HuH-7 (cell line): ENCODE data around the gene RASL10A.

Source experiments
- DNase-seq: peaks from one replicate; pipeline ENCODE4 v3.0.0; 2011; ENCODE audit warnings: low spot score

RASL10A gene

DNA sequence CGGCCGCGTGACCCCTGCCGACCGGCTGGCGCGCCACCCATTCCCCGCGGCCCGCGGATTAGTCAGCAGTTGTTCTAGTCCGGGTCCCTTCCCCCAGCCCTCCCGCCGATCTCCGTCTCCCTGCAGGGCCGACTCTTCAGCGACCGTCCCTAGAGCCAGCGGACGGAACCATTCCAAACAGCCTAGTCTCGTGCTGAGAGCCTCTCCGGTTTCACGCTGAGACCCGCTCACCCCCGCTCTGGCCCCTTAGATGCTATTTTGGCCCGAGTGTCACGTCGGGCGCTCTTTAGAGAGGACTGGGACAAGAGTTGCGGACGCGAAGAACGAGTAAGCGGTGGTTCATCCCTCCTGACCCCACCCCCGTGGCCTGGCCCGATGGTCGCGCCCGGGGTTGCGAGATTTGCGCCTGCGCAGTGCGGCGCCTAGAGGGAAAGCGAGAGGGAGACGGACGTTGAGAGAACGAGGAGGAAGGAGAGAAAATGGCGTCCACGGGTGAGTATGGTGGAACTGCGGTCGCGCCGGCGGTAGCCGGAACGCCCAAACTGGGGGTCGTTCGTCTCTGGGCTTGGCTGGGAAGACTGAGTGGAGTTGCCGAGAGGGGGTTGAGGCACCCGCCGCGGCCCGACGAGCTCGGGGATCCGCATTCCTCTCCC, 47.5 kb downstream of the RASL10A start, which contains the start of the genes EWSR1 and RHBDD3:
TSS of gene EWSR1 (plus strand) at position 411 of the 653 bp plus-strand sequence. CDS start at position 480, 69 bp downstream.
TSS of gene RHBDD3 (minus strand) at position 124 of the 653 bp plus-strand sequence. CDS start 2,355 bp downstream, outside the sequence.
- peak; percentile 99 for DNase-seq

DNA sequence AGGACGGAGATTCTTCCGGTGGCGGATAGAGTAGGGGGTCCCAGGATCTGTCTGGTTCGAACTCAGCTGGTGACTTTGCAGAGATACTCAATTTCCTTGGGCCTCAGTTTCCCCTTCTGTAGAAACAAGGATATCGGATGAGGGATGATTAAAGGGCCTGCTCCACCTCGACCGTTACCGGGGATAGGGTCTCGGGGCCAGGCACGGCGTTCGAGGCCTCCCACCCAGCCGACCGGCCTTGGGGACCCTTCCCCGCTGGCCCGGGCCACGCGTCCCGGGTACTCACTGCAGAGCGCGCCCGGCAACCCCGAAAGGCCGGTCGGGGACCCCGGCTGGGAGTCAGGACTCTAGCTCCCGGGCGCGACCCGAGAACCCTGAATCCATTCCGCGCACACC, 48.0 kb downstream of the RASL10A start:
- DNase-seq: no peak

DNA sequence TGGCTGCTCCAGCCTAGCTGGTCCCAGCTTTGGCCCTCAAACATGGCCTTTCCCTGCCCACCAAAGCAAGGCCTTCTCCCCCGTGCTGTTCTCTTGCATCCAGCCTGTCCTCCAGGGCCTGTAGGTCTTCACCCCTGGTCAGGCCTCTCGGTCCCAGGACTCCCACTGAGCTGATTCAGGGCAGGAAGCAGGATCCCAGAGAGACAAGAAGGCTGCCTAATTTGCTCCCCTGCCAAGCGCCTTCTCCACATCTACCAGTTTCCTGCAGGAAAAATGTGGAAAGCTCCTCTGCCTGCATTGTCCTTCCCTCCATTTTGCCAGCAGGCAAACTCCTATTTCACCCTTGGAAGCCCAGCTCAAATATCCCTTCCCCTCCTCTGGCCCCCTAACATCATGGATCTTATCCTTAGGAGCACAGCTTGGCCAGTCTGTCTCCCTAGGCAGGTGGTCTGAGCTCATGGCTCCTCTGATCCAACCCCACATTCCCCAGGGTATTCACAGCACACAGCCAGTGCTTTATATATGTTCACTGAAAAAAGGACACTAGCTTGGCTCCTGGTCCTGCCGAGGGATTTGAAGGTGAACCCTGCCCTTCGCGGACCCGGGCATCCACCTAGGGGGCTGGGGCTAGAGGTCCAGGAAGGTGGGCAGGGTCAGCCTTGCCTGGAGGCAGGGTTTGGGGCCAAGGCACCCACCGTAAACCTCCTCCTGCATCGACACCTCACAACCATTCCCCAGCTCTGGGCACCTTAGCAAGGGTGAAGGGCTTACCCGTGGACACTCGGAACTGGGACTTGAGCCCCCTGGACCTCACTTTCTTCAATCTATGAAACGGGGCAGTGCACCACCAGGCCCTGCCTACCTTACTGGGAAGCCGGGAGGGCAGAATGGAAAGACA, 48.7 kb downstream of the RASL10A start:
- DNase-seq: peak; percentile 54

DNA sequence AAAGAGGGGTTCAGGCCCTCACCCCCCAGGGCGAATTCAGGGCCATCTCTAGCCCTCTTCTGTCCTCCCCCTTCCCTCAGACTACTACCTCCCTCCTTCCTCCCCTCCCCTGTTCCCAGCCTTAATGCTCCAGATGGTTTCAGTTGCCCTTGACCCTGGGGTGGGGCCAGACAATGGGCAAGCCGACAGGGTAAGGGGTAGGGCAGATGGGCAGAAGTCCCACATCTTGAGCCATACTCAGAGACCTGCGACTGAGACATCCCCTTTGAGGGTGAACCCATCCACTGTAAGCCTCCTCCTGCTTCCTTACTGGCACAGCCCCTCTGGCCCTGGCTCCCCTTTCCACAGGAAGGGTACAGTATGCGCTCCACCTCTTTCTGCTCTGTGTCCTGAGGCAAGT, 49.6 kb downstream of the RASL10A start:
- DNase-seq: peak; percentile 12

DNA sequence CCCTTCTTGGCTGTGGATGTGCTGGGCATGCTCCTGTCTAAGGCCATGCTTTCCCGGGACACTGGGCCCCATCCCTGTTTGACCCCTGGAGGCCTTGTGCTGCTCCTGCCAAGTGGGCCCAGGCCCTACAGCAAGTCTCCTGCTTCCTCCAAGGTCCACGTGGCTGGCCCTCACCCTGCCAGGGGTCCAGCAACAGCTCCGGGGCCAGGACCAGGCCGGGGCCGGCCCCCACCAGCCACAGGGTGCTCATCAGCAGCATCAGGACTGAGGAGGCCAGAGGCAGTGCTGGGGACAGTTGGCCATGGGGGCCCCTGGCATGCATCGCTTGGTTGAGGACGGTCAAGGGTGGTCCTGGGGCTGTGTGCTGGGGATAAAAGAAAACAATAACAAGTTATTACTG, 50.2 kb downstream of the RASL10A start:
- DNase-seq: peak; percentile 27

DNA sequence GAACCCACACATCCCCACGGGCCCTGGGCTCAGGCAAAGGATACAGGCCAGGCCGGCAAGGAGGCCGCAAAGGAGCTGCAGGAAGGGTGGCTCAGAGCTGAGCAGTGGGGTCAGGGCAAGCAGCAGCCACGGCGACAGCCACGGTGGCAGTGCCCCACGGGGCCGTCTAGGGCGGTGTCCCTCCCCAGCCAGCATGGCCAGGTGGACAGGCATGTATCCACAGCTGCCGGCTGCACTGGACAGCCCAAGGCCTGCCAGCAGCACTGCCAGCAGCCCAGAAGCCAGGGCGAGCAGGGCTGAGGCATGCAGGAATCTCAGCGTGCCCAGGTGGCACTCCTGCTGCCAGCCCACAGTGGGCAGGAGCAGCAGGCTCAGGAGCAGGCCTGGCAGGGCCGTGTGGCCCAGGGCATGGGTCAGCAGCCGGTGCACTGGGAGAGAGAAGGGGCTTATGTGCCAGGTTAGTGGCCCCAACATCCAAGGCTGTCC, 51.7 kb downstream of the RASL10A start:
- no peak for DNase-seq
